NT2/D1 (cell line): Measurements from ENCODE around the gene KCNJ4.
"Not testable (repeated sequence)": the region's sequence is repeated elsewhere in the genome, so short reads cannot be mapped to it uniquely, and the experiment has no call there.

ENCODE experiments used
- SUZ12 ChIP-seq: IDR thresholded peaks from 2 replicates; pipeline ENCODE4 v1.6.1; 2011; ENCODE audit not compliant: insufficient read length, insufficient read depth; ENCODE audit errors: extremely low read depth
- YY1 ChIP-seq: IDR thresholded peaks from 2 replicates; pipeline ENCODE4 v1.6.1; 2011; ENCODE audit not compliant: insufficient read length, insufficient read depth
- ZNF274 ChIP-seq: IDR thresholded peaks from 2 replicates; pipeline ENCODE4 v1.6.1; 2011; ENCODE audit warnings: mild to moderate bottlenecking, low read depth, low read length

DNA sequence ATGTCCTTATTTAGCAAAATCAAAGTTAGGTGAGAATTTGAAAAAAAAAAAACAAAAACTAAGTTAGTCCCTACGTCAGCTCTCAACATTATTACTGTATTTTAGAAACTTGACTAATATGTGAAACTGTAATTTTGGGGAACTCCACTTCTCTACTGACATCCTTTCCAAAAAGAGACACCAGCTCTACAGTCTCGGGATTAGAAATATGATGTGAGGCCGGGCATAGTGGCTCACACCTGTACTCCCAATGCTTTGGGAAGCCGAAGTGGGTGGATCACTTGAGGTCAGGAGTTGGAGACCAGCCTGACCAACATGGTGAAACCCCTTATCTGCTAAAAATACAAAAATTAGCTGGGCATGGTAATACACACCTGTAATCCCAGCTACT, 65.6 kb downstream of the KCNJ4 start:
- not testable (repeated sequence) for TF ChIP-seq YY1, SUZ12, ZNF274
